ENCODE data around the gene LRIT1. TPM values are rescaled to one million over a fixed set of nuclear protein-coding genes. Genes with fewer than 3 reads are reported as not detected.

The LRIT1 gene
- total RNA-seq, 2 experiments from 2014 or later, result not detected

GRCh38 chr10:84195044-84195830 is 46.1 kb downstream of the LRIT1 start:
- Mint-ChIP-seq H3K4me1 (peaks cover 13% of the 10 kb centered on the region), H3K4me3 (peak overlapping the region; percentile 49), H3K27me3 (peaks cover 28% of the 10 kb centered on the region), H3K36me3 (no peaks in the 10 kb centered on the region), H3K9me3 (no peaks in the 10 kb centered on the region), H3K27ac (no peak overlapping the region)
- no peak for DNase-seq

- Mint-ChIP-seq H3K27ac (no peak within 1 kb of the TSS), H3K4me3 (peak within 1 kb of the TSS; percentile 49), H3K4me1 (peaks cover 13% of the 10 kb centered on the region), H3K27me3 (peaks cover 28% of the 10 kb centered on the region), H3K9me3 (no peaks in the 10 kb centered on the region), H3K36me3 (no peaks in the 10 kb centered on the region)
- peak; percentile 60 for DNase-seq
Observed at GRCh38 chr10:84194424-84195043, 46.8 kb downstream of the LRIT1 start, which contains the start of gene CDHR1. Gene CDHR1 (plus strand): TSS chr10:84194537. CDS start chr10:84194761, 224 bp downstream.

- Mint-ChIP-seq H3K9me3 (no peaks in the 10 kb centered on the region), H3K4me1 (peaks cover 13% of the 10 kb centered on the region), H3K36me3 (no peaks in the 10 kb centered on the region), H3K27ac (no peak overlapping the region), H3K27me3 (peaks cover 28% of the 10 kb centered on the region), H3K4me3 (peak overlapping the region; percentile 33)
- no peak for DNase-seq
Observed at GRCh38 chr10:84193846-84194423, 47.4 kb downstream of the LRIT1 start.

- no peaks in the 10 kb centered on the region for H3K9me3 Mint-ChIP-seq
- peaks cover 13% of the 10 kb centered on the region for H3K4me1 Mint-ChIP-seq
- no peak overlapping the region for H3K27ac Mint-ChIP-seq
- peaks cover 28% of the 10 kb centered on the region for H3K27me3 Mint-ChIP-seq
- DNase-seq, result no peak
- no peaks in the 10 kb centered on the region for H3K36me3 Mint-ChIP-seq
- no peak overlapping the region for H3K4me3 Mint-ChIP-seq
Observed at GRCh38 chr10:84193327-84193726, 48.0 kb downstream of the LRIT1 start.

GRCh38 chr10:84191106-84191505 is 50.2 kb downstream of the LRIT1 start:
- H3K36me3 Mint-ChIP-seq, result no peaks in the 10 kb centered on the region
- H3K4me3 Mint-ChIP-seq, result no peak overlapping the region
- H3K27ac Mint-ChIP-seq, result no peak overlapping the region
- H3K9me3 Mint-ChIP-seq, result no peaks in the 10 kb centered on the region
- DNase-seq, result no peak
- H3K27me3 Mint-ChIP-seq, result peaks cover 22% of the 10 kb centered on the region
- H3K4me1 Mint-ChIP-seq, result peaks cover 13% of the 10 kb centered on the region

GRCh38 chr10:84190621-84191020 is 50.7 kb downstream of the LRIT1 start:
- Mint-ChIP-seq H3K4me3 (no peak overlapping the region), H3K27ac (no peak overlapping the region), H3K27me3 (peaks cover 18% of the 10 kb centered on the region), H3K4me1 (peaks cover 13% of the 10 kb centered on the region), H3K36me3 (no peaks in the 10 kb centered on the region), H3K9me3 (no peaks in the 10 kb centered on the region)
- DNase-seq, result no peak

- Mint-ChIP-seq H3K4me3 (no peak overlapping the region), H3K27ac (no peak overlapping the region), H3K4me1 (peaks cover 11% of the 10 kb centered on the region), H3K27me3 (peaks cover 6% of the 10 kb centered on the region), H3K36me3 (no peaks in the 10 kb centered on the region), H3K9me3 (no peaks in the 10 kb centered on the region)
- no peak for DNase-seq
Observed at GRCh38 chr10:84188815-84189214, 52.5 kb downstream of the LRIT1 start.

- Mint-ChIP-seq H3K4me3 (no peak overlapping the region), H3K36me3 (no peaks in the 10 kb centered on the region), H3K4me1 (peaks cover 2% of the 10 kb centered on the region), H3K9me3 (no peaks in the 10 kb centered on the region), H3K27ac (no peak overlapping the region), H3K27me3 (no peaks in the 10 kb centered on the region)
- no peak for DNase-seq
Observed at GRCh38 chr10:84185526-84186175, 55.7 kb downstream of the LRIT1 start.

- Mint-ChIP-seq H3K36me3 (no peaks in the 10 kb centered on the region), H3K27me3 (no peaks in the 10 kb centered on the region), H3K4me1 (no peaks in the 10 kb centered on the region), H3K9me3 (no peaks in the 10 kb centered on the region), H3K4me3 (no peak overlapping the region), H3K27ac (no peak overlapping the region)
- DNase-seq, result no peak
Observed at GRCh38 chr10:84184517-84184916, 56.8 kb downstream of the LRIT1 start.

- H3K4me3 Mint-ChIP-seq, result no peak overlapping the region
- DNase-seq, result no peak
- H3K27ac Mint-ChIP-seq, result no peak overlapping the region
- H3K9me3 Mint-ChIP-seq, result no peaks in the 10 kb centered on the region
- H3K4me1 Mint-ChIP-seq, result peaks cover 6% of the 10 kb centered on the region
- no peaks in the 10 kb centered on the region for H3K36me3 Mint-ChIP-seq
- H3K27me3 Mint-ChIP-seq, result no peaks in the 10 kb centered on the region
Observed at GRCh38 chr10:84181631-84182030, 59.7 kb downstream of the LRIT1 start.

Other genes with a start within 250 kb of the LRIT1 start
- 100 to 1,000 TPM; 218 to 227 TPM for gene GHITM, start 102.0 kb downstream of the LRIT1 start, total RNA-seq
- not detected for gene GPR15LG, start 67.7 kb downstream of the LRIT1 start, total RNA-seq
- gene CDHR1, start 47.0 kb downstream of the LRIT1 start, total RNA-seq, result 1 to 10 TPM in 1 of 2 experiments, under 1 TPM in 1; 0.91 to 1.6 TPM
- not detected for gene LRIT2, start 16.0 kb downstream of the LRIT1 start, total RNA-seq
- gene RGR, start 3.5 kb upstream of the LRIT1 start, total RNA-seq, result not detected
- 10 to 100 TPM; 42.4 to 43.8 TPM for gene CCSER2, start 87.0 kb upstream of the LRIT1 start, total RNA-seq